Measurements from ENCODE around the gene LRRC32.

GRCh38 chr11:76623171-76623883 lies 47.2 kb downstream of the LRRC32 start:
- TF ChIP-seq POLR2AphosphoS5 (IDR thresholded peaks at IDR 0.05; ENCODE audit: low read depth, low read length) (no peak), POLR2A (IDR thresholded peaks at IDR 0.05; ENCODE audit: low read depth, low read length) (no peak)
